Measurements from ENCODE around the gene FER1L5.

The FER1L5 gene

GRCh38 chr2:96679848-96680247 is 37.3 kb downstream of the FER1L5 start:
- in situ Hi-C loops (cut with MboI; ENCODE audit: low sequenced_read_pairs, unreplicated experiment) = no loop called here
- TF ChIP-seq CTCF (IDR thresholded peaks at IDR 0.05; ENCODE audit: borderline replicate concordance, control extremely low read depth, extremely low read depth, insufficient read depth, missing control alignments) = no peak
- no peak for DNase-seq (ENCODE audit: low spot score)

GRCh38 chr2:96680561-96681141 is 38.1 kb downstream of the FER1L5 start:
- TF ChIP-seq CTCF (IDR thresholded peaks at IDR 0.05; ENCODE audit: borderline replicate concordance, control extremely low read depth, extremely low read depth, insufficient read depth, missing control alignments) = no peak
- DNase-seq (ENCODE audit: low spot score) = no peak
- in situ Hi-C loops (cut with MboI; ENCODE audit: low sequenced_read_pairs, unreplicated experiment) = no loop called here

- DNase-seq (ENCODE audit: low spot score) = no peak
- in situ Hi-C loops (cut with MboI; ENCODE audit: low sequenced_read_pairs, unreplicated experiment) = no loop called here
- TF ChIP-seq CTCF (IDR thresholded peaks at IDR 0.05; ENCODE audit: borderline replicate concordance, control extremely low read depth, extremely low read depth, insufficient read depth, missing control alignments) = no peak
These were observed 39.0 kb downstream of the FER1L5 start for GRCh38 chr2:96681540-96681939.

- in situ Hi-C loops (cut with MboI; ENCODE audit: low sequenced_read_pairs, unreplicated experiment) = no loop called here
- no peak for TF ChIP-seq CTCF (IDR thresholded peaks at IDR 0.05; ENCODE audit: borderline replicate concordance, control extremely low read depth, extremely low read depth, insufficient read depth, missing control alignments)
- no peak for DNase-seq (ENCODE audit: low spot score)
These were observed 40.7 kb downstream of the FER1L5 start for GRCh38 chr2:96683307-96683706.

- in situ Hi-C loops (cut with MboI; ENCODE audit: low sequenced_read_pairs, unreplicated experiment) = no loop called here
- DNase-seq (ENCODE audit: low spot score) = no peak
- TF ChIP-seq CTCF (IDR thresholded peaks at IDR 0.05; ENCODE audit: borderline replicate concordance, control extremely low read depth, extremely low read depth, insufficient read depth, missing control alignments) = no peak
These were observed 41.6 kb downstream of the FER1L5 start for GRCh38 chr2:96683972-96684820.

GRCh38 chr2:96684883-96685576 is 42.5 kb downstream of the FER1L5 start:
- TF ChIP-seq CTCF (IDR thresholded peaks at IDR 0.05; ENCODE audit: borderline replicate concordance, control extremely low read depth, extremely low read depth, insufficient read depth, missing control alignments) = no peak
- in situ Hi-C loops (cut with MboI; ENCODE audit: low sequenced_read_pairs, unreplicated experiment) = no loop called here
- no peak for DNase-seq (ENCODE audit: low spot score)
